HepG2 (cell line): ENCODE results near the gene SERINC1. TPM values are rescaled to one million over a fixed set of nuclear protein-coding genes. Genes with fewer than 3 reads are reported as not detected.

Experiments used
- CHD2 ChIP-seq: IDR thresholded peaks from 2 replicates; pipeline ENCODE4 v1.6.1; 2011; ENCODE audit warnings: low read depth, low read length, improper control_type of control experiment
- ETV6 ChIP-seq: sonication (generic); formaldehyde crosslinking; conservative IDR thresholded peaks from 2 replicates; pipeline ENCODE4 v1.4.0; 2020; ENCODE audit warnings: missing genetic modification reagents
- KDM6A ChIP-seq: IDR thresholded peaks from 2 replicates; pipeline ENCODE4 v1.6.1; 2016; ENCODE audit warnings: low read depth
- KMT2B ChIP-seq: IDR thresholded peaks from 2 replicates; pipeline ENCODE4 v1.6.1; 2016; ENCODE audit warnings: missing genetic modification reagents, missing compliant biosample characterization
- NONO ChIP-seq, 2 experiments: fragments of 450-650 bp in 1 of 2; sonication (generic) in 1 of 2; formaldehyde crosslinking in 1 of 2; IDR thresholded peaks in 1 of 2; conservative IDR thresholded peaks in 1 of 2; 2 replicates each; pipeline versions ENCODE4 v1.6.1 to v1.8.0; 2017 to 2022; ENCODE audit warnings: mild to moderate bottlenecking in 1 of 2, missing genetic modification reagents in 1 of 2, moderate library complexity in 1 of 2
- SOX6 ChIP-seq, 2 experiments: fragments of 450-650 bp in 1 of 2; sonication (generic) in 1 of 2; formaldehyde crosslinking in 1 of 2; IDR thresholded peaks; 2 replicates each; pipeline versions ENCODE4 v1.4.0 to v1.6.1; 2017 to 2020; ENCODE audit warnings: antibody characterized with exemption in 1 of 2, mild to moderate bottlenecking in 1 of 2, missing genetic modification reagents in 1 of 2
- SP4 ChIP-seq: sonication (generic); formaldehyde crosslinking; IDR thresholded peaks from 2 replicates; pipeline ENCODE4 v1.8.1; 2023; ENCODE audit warnings: mild to moderate bottlenecking, missing genetic modification reagents
- SPEN ChIP-seq: sonication (generic); formaldehyde crosslinking; IDR thresholded peaks from 2 replicates; pipeline ENCODE4 v1.5.1; 2020; ENCODE audit warnings: low read depth, mild to moderate bottlenecking, missing genetic modification reagents
- TBP ChIP-seq: sonication (generic); formaldehyde crosslinking; IDR thresholded peaks from 2 replicates; pipeline ENCODE4 v1.5.0; 2020; ENCODE audit warnings: missing genetic modification reagents
- ZBTB44 ChIP-seq: sonication (generic); formaldehyde crosslinking; IDR thresholded peaks from 2 replicates; pipeline ENCODE4 v1.4.0; 2020; ENCODE audit warnings: missing genetic modification reagents
- ZFAT ChIP-seq: sonication (generic); formaldehyde crosslinking; conservative IDR thresholded peaks from 2 replicates; pipeline ENCODE4 v1.8.1; 2023; ENCODE audit warnings: missing genetic modification reagents, inconsistent platforms
- ZNF101 ChIP-seq: sonication (generic); formaldehyde crosslinking; IDR thresholded peaks from 2 replicates; pipeline ENCODE4 v1.4.0; 2020; ENCODE audit warnings: mild to moderate bottlenecking, low read depth, missing genetic modification reagents, borderline replicate concordance
- ZNF136 ChIP-seq: sonication (generic); formaldehyde crosslinking; IDR thresholded peaks from 2 replicates; pipeline ENCODE4 v1.8.1; 2022; ENCODE audit warnings: low read depth, mild to moderate bottlenecking, moderate library complexity, missing genetic modification reagents
- polyA plus RNA-seq, 8 experiments: library from polyadenylated mRNA; depleted of rRNA in 3 of 8; stranded (reverse) in 7 of 8; unstranded in 1 of 8; fragments of >200 nt; fragmentation: Illumina TruSeq in 4 of 8; extraction: Trizol in 4 of 8; gene quantifications; 2 replicates each; pipeline versions ENCODE4 v1.2.1 to v1.2.3, GENCODE V29; 2011 to 2016; ENCODE audit warnings: low read depth in 4 of 8, missing spikeins in 1 of 8, mixed read lengths in 1 of 8; ENCODE audit not compliant: insufficient read depth in 1 of 8
- total RNA-seq, 5 experiments: library from RNA; depleted of rRNA; stranded (reverse); fragments of >200 nt; fragmentation: Illumina TruSeq; extraction: Trizol; gene quantifications; 2 replicates each; pipeline ENCODE4 v1.2.3, GENCODE V29; 2016; ENCODE audit warnings: low read depth in 1 of 5
- TF ChIP-seq, protein P1 (sequence below): sonication (generic); formaldehyde crosslinking; IDR thresholded peaks from one replicate; pipeline ENCODE4 v1.5.1; 2020; ENCODE audit warnings: mild to moderate bottlenecking, missing genetic modification reagents; ENCODE audit errors: not compliant biosample characterization
- TF ChIP-seq, protein P2 (sequence below): sonication (generic); formaldehyde crosslinking; IDR thresholded peaks from 2 replicates; pipeline ENCODE4 v1.4.0; 2020; ENCODE audit warnings: missing genetic modification reagents, mild to moderate bottlenecking, borderline replicate concordance

Gene SERINC1
- total and polyA plus RNA-seq, 2 of the 13 experiments (the other 11 are each of a cell fraction or from before 2014, with no cell fraction given) = 93.5 to 112 TPM

DNA sequence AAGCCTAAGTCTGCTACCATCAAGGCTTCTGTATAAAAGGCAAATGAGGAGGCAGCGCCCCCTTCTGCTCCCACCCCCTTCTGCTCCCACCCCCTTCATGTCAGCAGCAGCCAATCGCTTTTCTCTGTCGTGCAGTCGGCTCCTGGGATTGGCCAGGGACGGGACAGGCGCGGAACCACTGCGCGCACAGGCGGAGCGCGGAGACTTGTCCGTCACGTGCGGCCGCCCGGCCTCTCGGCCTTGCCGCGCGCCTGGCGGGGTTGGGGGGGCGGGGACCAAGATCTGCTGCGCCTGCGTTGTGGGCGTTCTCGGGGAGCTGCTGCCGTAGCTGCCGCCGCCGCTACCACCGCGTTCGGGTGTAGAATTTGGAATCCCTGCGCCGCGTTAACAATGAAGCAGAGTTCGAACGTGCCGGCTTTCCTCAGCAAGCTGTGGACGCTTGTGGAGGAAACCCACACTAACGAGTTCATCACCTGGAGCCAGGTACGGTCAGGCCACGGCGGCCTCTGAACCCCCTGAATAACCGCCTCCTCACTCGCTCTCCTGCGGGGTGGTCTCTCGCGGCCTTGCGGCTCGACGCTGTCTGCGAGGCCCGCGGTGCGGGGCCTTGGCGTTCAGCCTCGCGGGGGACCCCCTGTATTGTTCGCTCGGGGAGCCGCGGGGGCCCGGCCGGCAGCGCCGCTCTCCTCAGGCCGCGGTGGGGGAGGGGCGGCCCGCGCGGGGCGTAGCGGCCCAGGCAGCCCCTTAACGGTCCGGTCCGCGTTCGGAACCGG is 72.1 kb downstream of the SERINC1 start, which contains the start of gene HSF2 (continued):
- TF ChIP-seq, protein P1, sequence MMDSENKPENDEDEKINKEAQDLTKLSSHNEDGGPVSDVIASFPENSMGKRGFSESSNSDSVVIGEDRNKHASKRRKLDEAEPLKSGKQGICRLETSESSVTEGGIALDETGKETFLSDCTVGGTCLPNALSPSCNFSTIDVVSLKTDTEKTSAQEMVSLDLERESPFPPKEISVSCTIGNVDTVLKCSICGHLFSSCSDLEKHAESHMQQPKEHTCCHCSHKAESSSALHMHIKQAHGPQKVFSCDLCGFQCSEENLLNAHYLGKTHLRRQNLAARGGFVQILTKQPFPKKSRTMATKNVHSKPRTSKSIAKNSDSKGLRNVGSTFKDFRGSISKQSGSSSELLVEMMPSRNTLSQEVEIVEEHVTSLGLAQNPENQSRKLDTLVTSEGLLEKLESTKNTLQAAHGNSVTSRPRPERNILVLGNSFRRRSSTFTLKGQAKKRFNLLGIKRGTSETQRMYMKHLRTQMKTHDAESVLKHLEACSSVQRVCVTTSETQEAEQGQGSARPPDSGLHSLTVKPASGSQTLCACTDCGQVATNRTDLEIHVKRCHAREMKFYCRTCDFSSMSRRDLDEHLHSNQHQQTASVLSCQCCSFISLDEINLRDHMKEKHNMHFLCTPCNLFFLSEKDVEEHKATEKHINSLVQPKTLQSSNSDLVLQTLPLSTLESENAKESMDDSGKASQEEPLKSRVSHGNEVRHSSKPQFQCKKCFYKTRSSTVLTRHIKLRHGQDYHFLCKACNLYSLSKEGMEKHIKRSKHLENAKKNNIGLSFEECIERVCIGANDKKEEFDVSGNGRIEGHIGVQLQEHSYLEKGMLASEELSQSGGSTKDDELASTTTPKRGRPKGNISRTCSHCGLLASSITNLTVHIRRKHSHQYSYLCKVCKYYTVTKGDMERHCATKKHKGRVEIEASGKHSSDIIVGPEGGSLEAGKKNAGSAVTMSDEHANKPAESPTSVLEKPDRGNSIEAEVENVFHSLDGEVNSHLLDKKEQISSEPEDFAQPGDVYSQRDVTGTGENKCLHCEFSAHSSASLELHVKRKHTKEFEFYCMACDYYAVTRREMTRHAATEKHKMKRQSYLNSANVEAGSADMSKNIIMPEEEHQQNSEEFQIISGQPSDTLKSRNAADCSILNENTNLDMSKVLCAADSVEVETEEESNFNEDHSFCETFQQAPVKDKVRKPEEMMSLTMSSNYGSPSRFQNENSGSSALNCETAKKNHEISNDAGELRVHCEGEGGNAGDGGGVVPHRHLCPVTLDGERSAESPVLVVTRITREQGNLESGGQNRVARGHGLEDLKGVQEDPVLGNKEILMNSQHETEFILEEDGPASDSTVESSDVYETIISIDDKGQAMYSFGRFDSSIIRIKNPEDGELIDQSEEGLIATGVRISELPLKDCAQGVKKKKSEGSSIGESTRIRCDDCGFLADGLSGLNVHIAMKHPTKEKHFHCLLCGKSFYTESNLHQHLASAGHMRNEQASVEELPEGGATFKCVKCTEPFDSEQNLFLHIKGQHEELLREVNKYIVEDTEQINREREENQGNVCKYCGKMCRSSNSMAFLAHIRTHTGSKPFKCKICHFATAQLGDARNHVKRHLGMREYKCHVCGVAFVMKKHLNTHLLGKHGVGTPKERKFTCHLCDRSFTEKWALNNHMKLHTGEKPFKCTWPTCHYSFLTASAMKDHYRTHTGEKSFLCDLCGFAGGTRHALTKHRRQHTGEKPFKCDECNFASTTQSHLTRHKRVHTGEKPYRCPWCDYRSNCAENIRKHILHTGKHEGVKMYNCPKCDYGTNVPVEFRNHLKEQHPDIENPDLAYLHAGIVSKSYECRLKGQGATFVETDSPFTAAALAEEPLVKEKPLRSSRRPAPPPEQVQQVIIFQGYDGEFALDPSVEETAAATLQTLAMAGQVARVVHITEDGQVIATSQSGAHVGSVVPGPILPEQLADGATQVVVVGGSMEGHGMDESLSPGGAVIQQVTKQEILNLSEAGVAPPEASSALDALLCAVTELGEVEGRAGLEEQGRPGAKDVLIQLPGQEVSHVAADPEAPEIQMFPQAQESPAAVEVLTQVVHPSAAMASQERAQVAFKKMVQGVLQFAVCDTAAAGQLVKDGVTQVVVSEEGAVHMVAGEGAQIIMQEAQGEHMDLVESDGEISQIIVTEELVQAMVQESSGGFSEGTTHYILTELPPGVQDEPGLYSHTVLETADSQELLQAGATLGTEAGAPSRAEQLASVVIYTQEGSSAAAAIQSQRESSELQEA (CRISPR knock-in tag) = peak; percentile 81
- no peak for TF ChIP-seq ZNF136 (CRISPR knock-in tag)
- TF ChIP-seq ZBTB44 (CRISPR knock-in tag) = peak; percentile 12; the same call in 1 of the 2 replicates
- TF ChIP-seq CHD2 = peak; percentile 5
- TF ChIP-seq, protein P2, sequence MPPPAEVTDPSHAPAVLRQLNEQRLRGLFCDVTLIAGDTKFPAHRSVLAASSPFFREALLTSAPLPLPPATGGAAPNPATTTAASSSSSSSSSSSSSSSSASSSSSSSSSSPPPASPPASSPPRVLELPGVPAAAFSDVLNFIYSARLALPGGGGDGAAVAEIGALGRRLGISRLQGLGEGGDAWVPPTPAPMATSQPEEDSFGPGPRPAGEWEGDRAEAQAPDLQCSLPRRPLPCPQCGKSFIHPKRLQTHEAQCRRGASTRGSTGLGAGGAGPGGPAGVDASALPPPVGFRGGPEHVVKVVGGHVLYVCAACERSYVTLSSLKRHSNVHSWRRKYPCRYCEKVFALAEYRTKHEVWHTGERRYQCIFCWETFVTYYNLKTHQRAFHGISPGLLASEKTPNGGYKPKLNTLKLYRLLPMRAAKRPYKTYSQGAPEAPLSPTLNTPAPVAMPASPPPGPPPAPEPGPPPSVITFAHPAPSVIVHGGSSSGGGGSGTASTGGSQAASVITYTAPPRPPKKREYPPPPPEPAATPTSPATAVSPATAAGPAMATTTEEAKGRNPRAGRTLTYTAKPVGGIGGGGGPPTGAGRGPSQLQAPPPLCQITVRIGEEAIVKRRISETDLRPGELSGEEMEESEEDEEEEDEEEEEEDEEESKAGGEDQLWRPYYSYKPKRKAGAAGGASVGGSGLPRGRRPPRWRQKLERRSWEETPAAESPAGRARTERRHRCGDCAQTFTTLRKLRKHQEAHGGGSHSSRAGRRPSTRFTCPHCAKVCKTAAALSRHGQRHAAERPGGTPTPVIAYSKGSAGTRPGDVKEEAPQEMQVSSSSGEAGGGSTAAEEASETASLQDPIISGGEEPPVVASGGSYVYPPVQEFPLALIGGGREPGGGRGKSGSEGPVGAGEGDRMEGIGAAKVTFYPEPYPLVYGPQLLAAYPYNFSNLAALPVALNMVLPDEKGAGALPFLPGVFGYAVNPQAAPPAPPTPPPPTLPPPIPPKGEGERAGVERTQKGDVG = peak; percentile 82; the same call in 1 of the 2 replicates
- peak; percentile 62; the same call in 1 of the 2 replicates for TF ChIP-seq ZFAT (CRISPR knock-in tag)
- TF ChIP-seq KDM6A (CRISPR knock-in tag) = no peak
- TF ChIP-seq SP4 = peak; percentile 77
- TF ChIP-seq ZNF101 (CRISPR knock-in tag) = no peak
- no peak for TF ChIP-seq NONO (IDR thresholded peaks at IDR 0.05)
- no peak; the same call in 1 of the 2 replicates for TF ChIP-seq NONO (CRISPR knock-in tag; conservative IDR thresholded peaks at IDR 0.05)
- TF ChIP-seq TBP = no peak
- TF ChIP-seq SPEN (CRISPR knock-in tag) = peak; percentile 80
- TF ChIP-seq KMT2B (CRISPR knock-in tag) = peak; percentile 94
- peak; percentile 51; the same call in 1 of the 2 replicates for TF ChIP-seq ETV6 (CRISPR knock-in tag)
- no peak for TF ChIP-seq SOX6 (IDR thresholded peaks at IDR 0.05)
- TF ChIP-seq SOX6 (CRISPR knock-in tag; IDR thresholded peaks at IDR 0.05) = peak; percentile 45; the same call in 1 of the 2 replicates
